HG02763 (cell line): ENCODE data around the gene GUCY2F.

Source experiments
- ATAC-seq: cut with Tn5 transposase; IDR thresholded peaks from one replicate; pipeline ENCODE4 v1.9.1; 2021; ENCODE audit warnings: mild to moderate bottlenecking, moderate library complexity; ENCODE audit not compliant: unreplicated experiment

The GUCY2F gene

DNA sequence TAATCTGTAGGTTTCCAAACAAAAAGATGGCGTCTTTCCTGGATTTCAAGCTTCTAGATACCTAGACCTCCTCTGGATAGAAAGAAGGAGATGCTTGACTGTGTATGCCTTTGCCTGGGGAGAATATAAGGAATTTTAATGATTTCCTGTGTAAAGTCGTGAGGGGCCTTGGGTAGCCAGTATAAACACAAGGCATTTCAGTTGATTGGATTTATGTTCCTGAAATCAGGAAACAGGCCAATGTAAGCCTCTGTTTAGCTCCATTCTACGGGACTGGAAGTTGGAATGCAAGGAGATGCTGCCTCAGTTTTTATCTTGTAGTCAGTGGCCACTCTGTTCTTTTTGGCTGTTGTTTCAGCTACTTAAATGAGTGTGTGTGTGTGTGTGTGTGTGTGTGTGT lies 137.2 kb downstream of the GUCY2F start:
- no peak for ATAC-seq

DNA sequence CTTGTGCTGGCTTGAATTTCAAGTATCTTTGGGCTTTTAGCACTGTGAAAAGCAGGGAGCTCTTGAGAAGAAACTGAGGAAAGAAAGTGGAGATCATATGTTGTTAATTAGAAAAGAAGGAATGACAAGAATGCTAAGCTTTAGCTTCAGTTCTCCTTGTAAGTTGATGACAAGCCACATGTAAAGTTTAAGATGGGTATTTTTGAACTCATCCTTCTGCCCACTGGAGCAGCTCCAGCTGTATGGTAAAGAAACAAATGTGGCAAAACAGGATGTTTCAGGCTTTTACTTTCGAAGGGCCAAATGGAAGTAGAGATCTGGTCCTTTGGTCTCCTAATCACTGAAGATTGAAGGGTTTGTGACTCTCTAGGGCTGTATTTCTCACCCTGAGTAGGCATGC lies 137.8 kb downstream of the GUCY2F start:
- no peak for ATAC-seq

DNA sequence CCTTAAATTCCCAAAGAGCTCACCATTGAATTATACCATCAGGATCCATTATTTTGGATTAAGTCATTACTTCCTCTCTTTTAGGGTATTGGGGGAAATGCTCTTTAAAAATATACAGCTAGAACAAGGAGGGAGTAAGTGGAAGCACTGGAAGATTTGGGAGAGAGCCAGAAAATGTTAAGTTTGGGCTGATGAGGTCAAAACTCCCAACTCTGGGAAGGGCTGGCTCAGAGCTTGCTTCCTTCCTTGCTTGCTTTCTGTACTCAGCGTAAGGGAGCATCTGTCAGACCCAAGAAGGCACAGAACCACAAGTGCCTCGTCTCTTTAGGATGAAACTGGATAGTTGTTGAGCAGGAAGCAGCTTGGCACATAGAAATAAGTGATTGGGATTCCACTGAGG lies 138.2 kb downstream of the GUCY2F start:
- ATAC-seq = no peak

DNA sequence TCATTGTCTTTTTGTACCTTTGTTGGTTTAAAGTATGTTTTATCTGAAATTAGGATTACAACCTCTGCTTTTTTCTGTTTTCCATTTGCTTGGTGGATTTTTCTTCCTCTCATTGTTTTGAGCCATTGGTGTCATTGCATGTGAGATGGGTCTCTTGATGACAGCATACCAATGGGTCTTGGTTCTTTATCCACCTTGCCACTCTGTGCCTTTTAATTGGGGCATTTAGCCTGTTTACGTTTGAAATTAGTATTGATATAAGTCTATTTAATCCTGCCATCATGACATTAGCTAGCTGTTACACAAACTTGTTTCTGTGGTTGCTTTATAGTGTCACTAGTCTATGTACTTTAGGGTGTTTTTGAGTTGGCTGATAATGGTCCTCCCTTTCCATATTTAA lies 145.7 kb downstream of the GUCY2F start:
- no peak for ATAC-seq

DNA sequence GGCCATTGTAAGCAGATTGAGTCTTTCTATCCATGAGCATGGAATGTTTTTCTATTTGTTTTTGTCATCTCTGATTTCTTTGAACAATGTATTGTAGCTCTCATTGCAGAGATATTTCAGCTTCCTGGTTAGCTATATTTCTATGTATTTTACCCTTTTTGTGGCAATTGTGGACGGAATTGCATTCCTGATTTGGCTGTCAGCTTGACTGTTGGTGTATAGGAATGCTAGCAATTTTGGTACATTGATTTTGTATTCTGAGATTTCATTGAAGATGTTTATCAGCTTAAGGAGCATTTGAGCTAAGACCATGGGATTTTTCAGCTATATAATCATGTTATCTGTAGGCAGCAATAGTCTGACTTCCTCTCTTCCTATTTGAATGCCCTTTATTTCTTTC lies 154.6 kb downstream of the GUCY2F start:
- no peak for ATAC-seq
